GM12875 (cell line): ENCODE data around the gene CHST9.

Experiments
- H3K4me3 ChIP-seq: one replicate; pipeline ENCODE4 v1.5.1; 2011; ENCODE audit warnings: low read depth, low read length, control low read depth
- CTCF ChIP-seq: IDR thresholded peaks from 2 replicates; pipeline ENCODE4 v1.5.1; 2011; ENCODE audit warnings: low read depth, mild to moderate bottlenecking, control low read depth, inconsistent platforms, low read length, moderate library complexity, borderline replicate concordance; ENCODE audit not compliant: insufficient read depth

CHST9 gene

GRCh38 chr18:27118973-27119372 is 66.1 kb downstream of the CHST9 start:
- TF ChIP-seq CTCF = no peak

GRCh38 chr18:27114842-27115241 is 70.3 kb downstream of the CHST9 start:
- no peak for TF ChIP-seq CTCF
- no peak overlapping the region for H3K4me3 ChIP-seq

More at GRCh38 chr18:27118973-27119372, 66.1 kb downstream of the CHST9 start:
- no peak overlapping the region for H3K4me3 ChIP-seq

GRCh38 chr18:27113358-27113757 is 71.8 kb downstream of the CHST9 start:
- no peak for TF ChIP-seq CTCF
- no peak overlapping the region for H3K4me3 ChIP-seq

- TF ChIP-seq CTCF = no peak
Measured at GRCh38 chr18:27110319-27110718, 74.8 kb downstream of the CHST9 start.

GRCh38 chr18:27109451-27109850 is 75.7 kb downstream of the CHST9 start:
- no peak for TF ChIP-seq CTCF
- H3K4me3 ChIP-seq = no peak overlapping the region

More at GRCh38 chr18:27110319-27110718, 74.8 kb downstream of the CHST9 start:
- H3K4me3 ChIP-seq = no peak overlapping the region

- no peak for TF ChIP-seq CTCF
- no peak overlapping the region for H3K4me3 ChIP-seq
Measured at GRCh38 chr18:27108842-27109241, 76.3 kb downstream of the CHST9 start.

- no peak for TF ChIP-seq CTCF
- H3K4me3 ChIP-seq = no peak overlapping the region
Measured at GRCh38 chr18:27104743-27105142, 80.4 kb downstream of the CHST9 start.
